Breast epithelium (tissue), 3 donors: Measurements from ENCODE around the gene FHIT.

ENCODE experiments used
- POLR2A ChIP-seq: fragments of 450-650 bp; IDR thresholded peaks from one replicate; pipeline ENCODE4 v1.6.1; 2016; ENCODE audit warnings: antibody characterized with exemption, mild to moderate bottlenecking, moderate library complexity
- TF ChIP-seq, protein P1 (sequence below), 3 donors: fragments of 450-650 bp; IDR thresholded peaks; one replicate each; pipeline ENCODE4 v1.5.1; 2016 to 2017; ENCODE audit warnings: antibody characterized with exemption in 3 of 3, mild to moderate bottlenecking in 3 of 3, moderate library complexity in 3 of 3

DNA sequence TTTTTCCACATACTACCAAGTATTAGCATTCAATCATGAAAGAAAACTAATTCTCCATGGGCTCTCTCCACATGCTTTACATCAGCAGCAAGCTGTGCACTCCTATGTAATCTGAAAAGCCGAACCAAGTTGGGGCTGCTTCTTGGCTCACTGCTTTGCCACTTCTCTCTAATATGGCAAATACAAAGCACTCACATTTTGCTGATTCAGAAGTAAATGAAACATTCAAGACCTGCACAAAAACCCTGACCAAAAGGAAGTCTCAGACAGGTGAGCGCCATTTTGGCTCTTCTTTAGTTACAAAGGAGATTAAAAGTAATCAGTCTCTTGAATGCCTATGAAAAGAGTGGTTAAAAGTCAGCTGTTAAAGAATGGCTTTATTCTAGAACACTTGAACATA lies 915.2 kb downstream of the FHIT start:
- TF ChIP-seq, protein P1, sequence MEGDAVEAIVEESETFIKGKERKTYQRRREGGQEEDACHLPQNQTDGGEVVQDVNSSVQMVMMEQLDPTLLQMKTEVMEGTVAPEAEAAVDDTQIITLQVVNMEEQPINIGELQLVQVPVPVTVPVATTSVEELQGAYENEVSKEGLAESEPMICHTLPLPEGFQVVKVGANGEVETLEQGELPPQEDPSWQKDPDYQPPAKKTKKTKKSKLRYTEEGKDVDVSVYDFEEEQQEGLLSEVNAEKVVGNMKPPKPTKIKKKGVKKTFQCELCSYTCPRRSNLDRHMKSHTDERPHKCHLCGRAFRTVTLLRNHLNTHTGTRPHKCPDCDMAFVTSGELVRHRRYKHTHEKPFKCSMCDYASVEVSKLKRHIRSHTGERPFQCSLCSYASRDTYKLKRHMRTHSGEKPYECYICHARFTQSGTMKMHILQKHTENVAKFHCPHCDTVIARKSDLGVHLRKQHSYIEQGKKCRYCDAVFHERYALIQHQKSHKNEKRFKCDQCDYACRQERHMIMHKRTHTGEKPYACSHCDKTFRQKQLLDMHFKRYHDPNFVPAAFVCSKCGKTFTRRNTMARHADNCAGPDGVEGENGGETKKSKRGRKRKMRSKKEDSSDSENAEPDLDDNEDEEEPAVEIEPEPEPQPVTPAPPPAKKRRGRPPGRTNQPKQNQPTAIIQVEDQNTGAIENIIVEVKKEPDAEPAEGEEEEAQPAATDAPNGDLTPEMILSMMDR (IDR thresholded peaks at IDR 0.05), result no peak
- no peak for TF ChIP-seq POLR2A
